ENCODE data around the gene TRIM24.

DNA sequence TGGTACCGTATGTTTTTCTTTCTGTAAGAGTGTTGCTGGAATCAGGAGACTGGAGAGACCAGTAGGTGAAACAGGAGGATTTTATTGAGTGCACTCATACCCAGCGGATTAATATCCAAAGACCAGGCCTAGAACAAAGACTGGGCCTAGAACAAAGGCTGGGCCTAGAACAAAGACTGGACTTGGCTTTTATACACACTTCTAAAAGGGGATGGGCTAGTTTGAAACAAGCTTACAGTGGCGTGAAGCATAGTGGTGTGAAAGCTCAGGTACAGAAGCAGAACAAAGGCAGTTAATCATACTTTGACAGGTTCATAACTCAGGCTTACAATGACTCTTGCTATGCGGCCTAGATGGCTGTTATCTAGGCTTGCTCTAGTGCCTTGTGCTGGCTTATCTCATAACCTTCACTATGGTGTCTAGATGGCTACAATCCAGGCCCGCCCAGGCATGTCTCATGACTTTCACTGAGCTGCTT is 67.7 kb downstream of the TRIM24 start:
- TF ChIP-seq POLR2AphosphoS5 (IDR thresholded peaks at IDR 0.05; ENCODE audit: low read length) = no peak
- TF ChIP-seq, protein P1, sequence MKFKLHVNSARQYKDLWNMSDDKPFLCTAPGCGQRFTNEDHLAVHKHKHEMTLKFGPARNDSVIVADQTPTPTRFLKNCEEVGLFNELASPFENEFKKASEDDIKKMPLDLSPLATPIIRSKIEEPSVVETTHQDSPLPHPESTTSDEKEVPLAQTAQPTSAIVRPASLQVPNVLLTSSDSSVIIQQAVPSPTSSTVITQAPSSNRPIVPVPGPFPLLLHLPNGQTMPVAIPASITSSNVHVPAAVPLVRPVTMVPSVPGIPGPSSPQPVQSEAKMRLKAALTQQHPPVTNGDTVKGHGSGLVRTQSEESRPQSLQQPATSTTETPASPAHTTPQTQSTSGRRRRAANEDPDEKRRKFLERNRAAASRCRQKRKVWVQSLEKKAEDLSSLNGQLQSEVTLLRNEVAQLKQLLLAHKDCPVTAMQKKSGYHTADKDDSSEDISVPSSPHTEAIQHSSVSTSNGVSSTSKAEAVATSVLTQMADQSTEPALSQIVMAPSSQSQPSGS (IDR thresholded peaks at IDR 0.05; ENCODE audit: low read length) = no peak

Measured in GM12878 (cell line).